ENCODE measurements around the gene BRD3.

Gene BRD3

GRCh38 chr9:133980864-133981588 lies 86.8 kb downstream of the BRD3 start:
- no peak overlapping the region for H2AFZ ChIP-seq (ENCODE audit: low read depth, low read length)
- H3K27me3 ChIP-seq (ENCODE audit: insufficient read depth, low read length), result no peaks in the 10 kb centered on the region
- H3K36me3 ChIP-seq (ENCODE audit: insufficient read depth, low read length), result no peaks in the 10 kb centered on the region
- H3K9me3 ChIP-seq (ENCODE audit: low read length), result no peaks in the 10 kb centered on the region
- no peak overlapping the region for H3K4me3 ChIP-seq (ENCODE audit: low read length)
- peaks cover 19% of the 10 kb centered on the region for H3K4me1 ChIP-seq (ENCODE audit: insufficient read depth, low read length)
